Measurements from ENCODE around the gene IKZF1. TPM values are rescaled to one million over a fixed set of nuclear protein-coding genes. Genes with fewer than 3 reads are reported as not detected.

Gene IKZF1
- total and polyA plus RNA-seq, 2 of the 4 experiments (the other 2 are of a cell fraction), result not detected

DNA sequence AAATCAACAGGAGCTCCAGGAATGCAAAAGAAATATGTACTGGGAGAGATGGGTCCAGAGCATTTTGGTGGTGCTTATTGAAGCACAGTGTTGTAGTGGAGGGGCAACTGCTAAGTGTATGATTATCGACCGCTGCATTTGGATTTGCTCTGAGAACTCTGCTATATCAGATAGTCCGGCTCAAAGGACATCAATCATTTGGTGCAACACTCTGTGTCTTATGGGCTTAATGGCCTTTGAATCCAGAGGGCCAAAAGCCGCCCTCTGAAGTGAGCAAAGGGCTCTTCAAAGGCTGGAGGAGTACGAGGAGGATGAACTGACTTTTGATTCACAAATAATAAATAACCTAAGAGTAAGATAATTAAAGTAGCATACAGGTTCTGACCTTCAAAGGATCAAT is 9.4 kb upstream of the IKZF1 start:
- Histone ChIP-seq H3K56ac (ENCODE audit: extremely low read depth, insufficient read depth, low read length) (no peak overlapping the region), H3K36me3 (ENCODE audit: control insufficient read depth, insufficient read depth, low read length) (no peaks in the 10 kb centered on the region), H3K4ac (ENCODE audit: low read depth, low read length) (no peak overlapping the region), H4K8ac (ENCODE audit: low read depth in 2 of 2, low read length in 2 of 2) (no peak overlapping the region), H3K79me1 (ENCODE audit: low read depth in 1 of 2, low read length in 2 of 2) (no peaks in the 10 kb centered on the region), H4K5ac (ENCODE audit: low read depth, low read length) (no peak overlapping the region), H3K9me1 (ENCODE audit: insufficient read depth, low read length) (no peaks in the 10 kb centered on the region), H3K9ac (ENCODE audit: low read depth, low read length) (no peak overlapping the region), H4K91ac (ENCODE audit: insufficient read depth, low read depth, low read length) (no peak overlapping the region), H3K4me1 (ENCODE audit: control insufficient read depth, insufficient read depth, low read length) (no peaks in the 10 kb centered on the region), H2AFZ (replicated peaks; ENCODE audit: low read length, poor library complexity) (no peak overlapping the region), H3K9me3 (ENCODE audit: control insufficient read depth, insufficient read depth, low read length) (no peaks in the 10 kb centered on the region), H2AK5ac (ENCODE audit: low read depth, low read length) (no peak overlapping the region), H4K20me1 (ENCODE audit: insufficient read depth, low read length) (no peaks in the 10 kb centered on the region), H3K23ac (ENCODE audit: low read depth, low read length) (no peak overlapping the region), H3K4me3 (ENCODE audit: insufficient read depth, low read depth, low read length) (no peak overlapping the region), H2AK9ac (replicated peaks; ENCODE audit: low read depth, low read length, poor library complexity) (no peak overlapping the region), H3K4me2 (ENCODE audit: low read depth, low read length) (no peak overlapping the region), H3K14ac (replicated peaks; ENCODE audit: low read depth, low read length) (no peak overlapping the region), H2BK20ac (ENCODE audit: low read depth, low read length) (no peak overlapping the region), H2BK120ac (ENCODE audit: low read depth, low read length) (no peak overlapping the region), H3K27ac (ENCODE audit: insufficient read depth, low read length) (no peak overlapping the region), H3K27me3 (ENCODE audit: control insufficient read depth, insufficient read depth, low read length) (no peaks in the 10 kb centered on the region), H2BK5ac (ENCODE audit: low read depth, low read length, poor library complexity, severe bottlenecking) (no peak overlapping the region), H2BK15ac (ENCODE audit: low read depth, low read length) (no peak overlapping the region), H3K18ac (ENCODE audit: low read depth, low read length) (no peak overlapping the region)
- no peak for DNase-seq
- CTCF ChIA-PET, result interaction anchor here (0.6 kb wide), 1 partner anchor 48 kb away, joined by 3 read pairs; no protein-coding TSS in a partner anchor
- POLR2A ChIA-PET (ENCODE audit: unreplicated experiment), result no interaction called here
- dilution Hi-C loops (cut with HindIII; ENCODE audit: low sequenced_read_pairs, unreplicated experiment) (no loop called here), intact Hi-C loops (cut with micrococcal nuclease) (no loop called here), in situ Hi-C loops (cut with MboI; ENCODE audit: low sequenced_read_pairs) (no loop called here)
- ATAC-seq (ENCODE audit: low read depth), result no peak
- WGBS, 2 experiments (ENCODE audit: extremely low coverage in 2 of 2, insufficient read length in 1 of 2), result no CpG with 5 or more reads among the region's 5 CpGs
- no TSS peak for BruUV-seq (replicated peaks)
- TF ChIP-seq SMC3 (IDR thresholded peaks at IDR 0.05; ENCODE audit: low read depth, low read length) (no peak), MXI1 (IDR thresholded peaks at IDR 0.05; ENCODE audit: borderline replicate concordance, low read depth, low read length) (no peak), BHLHE40 (IDR thresholded peaks at IDR 0.05; ENCODE audit: low read depth, low read length) (no peak), MAFK (IDR thresholded peaks at IDR 0.05; ENCODE audit: low read depth, low read length) (no peak), RAD21 (IDR thresholded peaks at IDR 0.05; ENCODE audit: low read length) (no peak), POLR2A (IDR thresholded peaks at IDR 0.05; ENCODE audit: low read depth, low read length) (no peak), NFE2L2 (IDR thresholded peaks at IDR 0.05; ENCODE audit: low read depth, low read length) (no peak), CHD1 (IDR thresholded peaks at IDR 0.05; ENCODE audit: low read depth, low read length) (no peak), CEBPB (IDR thresholded peaks at IDR 0.05; ENCODE audit: low read depth, low read length) (no peak), FOS (IDR thresholded peaks at IDR 0.05; ENCODE audit: low read depth, low read length) (no peak), RCOR1 (IDR thresholded peaks at IDR 0.05; ENCODE audit: insufficient replicate concordance, low read length) (no peak), MAZ (IDR thresholded peaks at IDR 0.05; ENCODE audit: borderline replicate concordance, low read depth, low read length) (no peak), RFX5 (IDR thresholded peaks at IDR 0.05; ENCODE audit: low read depth, low read length) (no peak)
- TF ChIP-seq, protein P1, sequence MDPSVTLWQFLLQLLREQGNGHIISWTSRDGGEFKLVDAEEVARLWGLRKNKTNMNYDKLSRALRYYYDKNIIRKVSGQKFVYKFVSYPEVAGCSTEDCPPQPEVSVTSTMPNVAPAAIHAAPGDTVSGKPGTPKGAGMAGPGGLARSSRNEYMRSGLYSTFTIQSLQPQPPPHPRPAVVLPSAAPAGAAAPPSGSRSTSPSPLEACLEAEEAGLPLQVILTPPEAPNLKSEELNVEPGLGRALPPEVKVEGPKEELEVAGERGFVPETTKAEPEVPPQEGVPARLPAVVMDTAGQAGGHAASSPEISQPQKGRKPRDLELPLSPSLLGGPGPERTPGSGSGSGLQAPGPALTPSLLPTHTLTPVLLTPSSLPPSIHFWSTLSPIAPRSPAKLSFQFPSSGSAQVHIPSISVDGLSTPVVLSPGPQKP (IDR thresholded peaks at IDR 0.05; ENCODE audit: borderline replicate concordance, low read depth, low read length), result no peak
- TF ChIP-seq, protein P2, sequence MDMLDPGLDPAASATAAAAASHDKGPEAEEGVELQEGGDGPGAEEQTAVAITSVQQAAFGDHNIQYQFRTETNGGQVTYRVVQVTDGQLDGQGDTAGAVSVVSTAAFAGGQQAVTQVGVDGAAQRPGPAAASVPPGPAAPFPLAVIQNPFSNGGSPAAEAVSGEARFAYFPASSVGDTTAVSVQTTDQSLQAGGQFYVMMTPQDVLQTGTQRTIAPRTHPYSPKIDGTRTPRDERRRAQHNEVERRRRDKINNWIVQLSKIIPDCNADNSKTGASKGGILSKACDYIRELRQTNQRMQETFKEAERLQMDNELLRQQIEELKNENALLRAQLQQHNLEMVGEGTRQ (IDR thresholded peaks at IDR 0.05; ENCODE audit: low read depth, low read length), result no peak
- TF ChIP-seq, protein P3, sequence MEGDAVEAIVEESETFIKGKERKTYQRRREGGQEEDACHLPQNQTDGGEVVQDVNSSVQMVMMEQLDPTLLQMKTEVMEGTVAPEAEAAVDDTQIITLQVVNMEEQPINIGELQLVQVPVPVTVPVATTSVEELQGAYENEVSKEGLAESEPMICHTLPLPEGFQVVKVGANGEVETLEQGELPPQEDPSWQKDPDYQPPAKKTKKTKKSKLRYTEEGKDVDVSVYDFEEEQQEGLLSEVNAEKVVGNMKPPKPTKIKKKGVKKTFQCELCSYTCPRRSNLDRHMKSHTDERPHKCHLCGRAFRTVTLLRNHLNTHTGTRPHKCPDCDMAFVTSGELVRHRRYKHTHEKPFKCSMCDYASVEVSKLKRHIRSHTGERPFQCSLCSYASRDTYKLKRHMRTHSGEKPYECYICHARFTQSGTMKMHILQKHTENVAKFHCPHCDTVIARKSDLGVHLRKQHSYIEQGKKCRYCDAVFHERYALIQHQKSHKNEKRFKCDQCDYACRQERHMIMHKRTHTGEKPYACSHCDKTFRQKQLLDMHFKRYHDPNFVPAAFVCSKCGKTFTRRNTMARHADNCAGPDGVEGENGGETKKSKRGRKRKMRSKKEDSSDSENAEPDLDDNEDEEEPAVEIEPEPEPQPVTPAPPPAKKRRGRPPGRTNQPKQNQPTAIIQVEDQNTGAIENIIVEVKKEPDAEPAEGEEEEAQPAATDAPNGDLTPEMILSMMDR (conservative IDR thresholded peaks at IDR 0.05; ENCODE audit: low read depth, low read length), result no peak
